HEK293T (cell line): ENCODE measurements around the gene HAX1.
"Not testable (repeated sequence)": the region's sequence is repeated elsewhere in the genome, so short reads cannot be mapped to it uniquely, and the experiment has no call there.

Source experiments
- CTCF ChIA-PET: fragments of 350-600 bp; formaldehyde crosslinking; extraction: SDS; loops from one replicate; lab custom pipeline; 2021; ENCODE audit warnings: antibody characterized with exemption, inconsistent platforms; lab: Yijun Ruan, JAX
- POLR2A ChIA-PET: fragments of 350-600 bp; formaldehyde crosslinking; extraction: SDS; loops from one replicate; lab custom pipeline; 2020; ENCODE audit warnings: antibody characterized with exemption, inconsistent platforms; lab: Yijun Ruan, JAX
- DNase-seq: peaks from one replicate; pipeline ENCODE4 v3.0.0; 2012; ENCODE audit warnings: mixed read lengths; ENCODE audit errors: extremely low spot score
- ARNT ChIP-seq: fragments of 450-650 bp; IDR thresholded peaks from 2 replicates; pipeline ENCODE4 v1.6.1; 2017; ENCODE audit warnings: mild to moderate bottlenecking
- BHLHE40 ChIP-seq: fragments of 450-650 bp; IDR thresholded peaks from 2 replicates; pipeline ENCODE4 v1.6.1; 2016; ENCODE audit warnings: mild to moderate bottlenecking, moderate library complexity, borderline replicate concordance
- CTBP1 ChIP-seq: fragments of 450-650 bp; IDR thresholded peaks from 2 replicates; pipeline ENCODE4 v1.6.1; 2016; ENCODE audit warnings: borderline replicate concordance
- ELF4 ChIP-seq: fragments of 450-650 bp; IDR thresholded peaks from 2 replicates; pipeline ENCODE4 v1.6.1; 2017; ENCODE audit warnings: antibody characterized with exemption
- FOXA1 ChIP-seq: fragments of 450-650 bp; IDR thresholded peaks from 2 replicates; pipeline ENCODE4 v1.6.1; 2016; ENCODE audit warnings: mild to moderate bottlenecking
- FOXK2 ChIP-seq: fragments of 450-650 bp; IDR thresholded peaks from 2 replicates; pipeline ENCODE4 v1.6.1; 2016; ENCODE audit warnings: mild to moderate bottlenecking
- FOXM1 ChIP-seq: fragments of 450-650 bp; IDR thresholded peaks from 2 replicates; pipeline ENCODE4 v1.6.1; 2017; ENCODE audit warnings: mild to moderate bottlenecking, borderline replicate concordance
- HDGF ChIP-seq: fragments of 450-650 bp; IDR thresholded peaks from 2 replicates; pipeline ENCODE4 v1.6.1; 2017; ENCODE audit warnings: antibody characterized with exemption, borderline replicate concordance
- L3MBTL2 ChIP-seq: fragments of 450-650 bp; conservative IDR thresholded peaks from 2 replicates; pipeline ENCODE4 v1.6.1; 2016; ENCODE audit warnings: mild to moderate bottlenecking
- LEF1 ChIP-seq: fragments of 450-650 bp; IDR thresholded peaks from 2 replicates; pipeline ENCODE4 v1.6.1; 2017; ENCODE audit warnings: mild to moderate bottlenecking, borderline replicate concordance
- NFRKB ChIP-seq: fragments of 450-650 bp; IDR thresholded peaks from 2 replicates; pipeline ENCODE4 v1.6.1; 2016; ENCODE audit warnings: mild to moderate bottlenecking, moderate library complexity
- PKNOX1 ChIP-seq: fragments of 450-650 bp; IDR thresholded peaks from 2 replicates; pipeline ENCODE4 v1.6.1; 2016
- SP1 ChIP-seq: fragments of 450-650 bp; IDR thresholded peaks from 2 replicates; pipeline ENCODE4 v1.6.1; 2017
- SUZ12 ChIP-seq: fragments of 450-650 bp; IDR thresholded peaks from 2 replicates; pipeline ENCODE4 v1.6.1; 2016; ENCODE audit warnings: mild to moderate bottlenecking
- TARDBP ChIP-seq: fragments of 450-650 bp; IDR thresholded peaks from 2 replicates; pipeline ENCODE4 v1.6.1; 2016
- ZNF384 ChIP-seq: fragments of 450-650 bp; IDR thresholded peaks from 2 replicates; pipeline ENCODE4 v1.6.1; 2016

Gene HAX1

GRCh38 chr1:154295408-154296235, 23.2 kb downstream of the HAX1 start:
- TF ChIP-seq CTBP1 (no peak), BHLHE40 (no peak), ARNT (no peak), L3MBTL2 (no peak), LEF1 (no peak), FOXM1 (no peak), HDGF (no peak), SP1 (no peak), ELF4 (no peak), FOXA1 (no peak), SUZ12 (no peak), NFRKB (no peak), TARDBP (no peak), FOXK2 (no peak), ZNF384 (no peak)
- POLR2A ChIA-PET: no interaction called here
- CTCF ChIA-PET: interaction anchor here (1.4 kb wide), 1 partner anchor 39 kb away, joined by 5 read pairs; no protein-coding TSS in a partner anchor

GRCh38 chr1:154301582-154301981, 29.2 kb downstream of the HAX1 start:
- POLR2A ChIA-PET: no interaction called here

More at GRCh38 chr1:154295408-154296235, 23.2 kb downstream of the HAX1 start:
- DNase-seq: no peak

GRCh38 chr1:154304664-154305337, 32.4 kb downstream of the HAX1 start:
- no peak for DNase-seq
- POLR2A ChIA-PET: no interaction called here

More at GRCh38 chr1:154301582-154301981, 29.2 kb downstream of the HAX1 start:
- DNase-seq: no peak
- TF ChIP-seq LEF1: no peak
- TF ChIP-seq FOXM1: no peak
- no peak for TF ChIP-seq TARDBP
- no peak for TF ChIP-seq CTBP1
- no peak for TF ChIP-seq ELF4
- TF ChIP-seq SP1: no peak
- TF ChIP-seq HDGF: no peak
- no peak for TF ChIP-seq BHLHE40
- no peak for TF ChIP-seq FOXK2
- TF ChIP-seq SUZ12: no peak
- no peak for TF ChIP-seq ARNT
- no peak for TF ChIP-seq NFRKB
- TF ChIP-seq PKNOX1: no peak
- no peak for TF ChIP-seq L3MBTL2
- TF ChIP-seq FOXA1: no peak
- no peak for TF ChIP-seq ZNF384
- CTCF ChIA-PET: no interaction called here

GRCh38 chr1:154306151-154306550, 33.7 kb downstream of the HAX1 start:
- POLR2A ChIA-PET: no interaction called here
- DNase-seq: no peak
- no peak for TF ChIP-seq ELF4
- TF ChIP-seq NFRKB: no peak
- TF ChIP-seq ARNT: no peak
- no peak for TF ChIP-seq LEF1
- TF ChIP-seq ZNF384: no peak
- TF ChIP-seq TARDBP: no peak
- TF ChIP-seq CTBP1: no peak
- TF ChIP-seq SUZ12: no peak
- TF ChIP-seq HDGF: no peak
- TF ChIP-seq FOXA1: no peak
- no peak for TF ChIP-seq FOXK2
- no peak for TF ChIP-seq PKNOX1
- TF ChIP-seq FOXM1: no peak
- TF ChIP-seq SP1: no peak
- TF ChIP-seq L3MBTL2: no peak
- no peak for TF ChIP-seq BHLHE40
- CTCF ChIA-PET: interaction anchor here (0.7 to 1.0 kb wide), 2 partner anchors 21 to 29 kb away, joined by 3 to 4 read pairs; no protein-coding TSS in a partner anchor

More at GRCh38 chr1:154304664-154305337, 32.4 kb downstream of the HAX1 start:
- CTCF ChIA-PET: no interaction called here
- no peak for TF ChIP-seq SUZ12
- TF ChIP-seq FOXA1: no peak
- TF ChIP-seq ZNF384: no peak
- no peak for TF ChIP-seq TARDBP
- no peak for TF ChIP-seq BHLHE40

- DNase-seq, POLR2A ChIA-PET, CTCF ChIA-PET: not testable (repeated sequence)
Measured at GRCh38 chr1:154307670-154308270, 35.3 kb downstream of the HAX1 start.

- POLR2A ChIA-PET, CTCF ChIA-PET, DNase-seq: not testable (repeated sequence)
Measured at GRCh38 chr1:154309136-154309535, 36.7 kb downstream of the HAX1 start.

- POLR2A ChIA-PET, DNase-seq, CTCF ChIA-PET: not testable (repeated sequence)
Measured at GRCh38 chr1:154312229-154313065, 40.0 kb downstream of the HAX1 start.
